Neuronal stem cell (in vitro differentiated cells): Measurements from ENCODE around the gene PM20D1.

ENCODE experiments used
- DNase-seq: peaks from one replicate; pipeline ENCODE4 v3.0.0-alpha.2; 2013; ENCODE audit warnings: low spot score
- H2AFZ ChIP-seq: one replicate; pipeline ENCODE4 v1.6.1; 2013; ENCODE audit warnings: mild to moderate bottlenecking, low read length, inconsistent platforms
- H2AK5ac ChIP-seq: 2 replicates; pipeline ENCODE4 v1.6.1; 2013; ENCODE audit warnings: low read depth, mild to moderate bottlenecking, inconsistent platforms, low read length, moderate library complexity, mixed read lengths
- H2BK120ac ChIP-seq: 2 replicates; pipeline ENCODE4 v1.6.1; 2013; ENCODE audit warnings: low read depth, mild to moderate bottlenecking, inconsistent platforms, low read length, moderate library complexity, mixed read lengths
- H2BK12ac ChIP-seq: one replicate; pipeline ENCODE4 v1.6.1; 2013; ENCODE audit warnings: low read length, inconsistent platforms
- H2BK15ac ChIP-seq: 2 replicates; pipeline ENCODE4 v1.6.1; 2013; ENCODE audit warnings: mild to moderate bottlenecking, low read length, inconsistent platforms, mixed read lengths
- H2BK5ac ChIP-seq: one replicate; pipeline ENCODE4 v1.6.1; 2013; ENCODE audit warnings: inconsistent platforms, mild to moderate bottlenecking, low read length, moderate library complexity
- H3K14ac ChIP-seq: one replicate; pipeline ENCODE4 v1.6.1; 2013; ENCODE audit warnings: low read length, inconsistent platforms
- H3K18ac ChIP-seq: 2 replicates; pipeline ENCODE4 v1.6.1; 2013; ENCODE audit warnings: low read length, inconsistent platforms
- H3K23ac ChIP-seq: 2 replicates; pipeline ENCODE4 v1.6.1; 2013; ENCODE audit warnings: low read depth, mild to moderate bottlenecking, mixed read lengths, low read length, inconsistent platforms; ENCODE audit not compliant: poor library complexity
- H3K27ac ChIP-seq: replicated peaks from 3 replicates; pipeline ENCODE4 v1.5.1; 2013; ENCODE audit warnings: low read length, inconsistent platforms
- H3K27me3 ChIP-seq, 3 experiments: 2 replicates each; pipeline ENCODE4 v1.6.1; 2013; ENCODE audit warnings: low read length in 3 of 3, mild to moderate bottlenecking in 2 of 3, inconsistent platforms in 1 of 3, low read depth in 1 of 3, mixed read lengths in 1 of 3, moderate library complexity in 1 of 3; ENCODE audit not compliant: control insufficient read depth in 3 of 3, insufficient read depth in 3 of 3
- H3K36me3 ChIP-seq, 2 donors: replicated peaks in 1 of 2; 2 replicates each; pipeline ENCODE4 v1.6.1; 2013; ENCODE audit warnings: low read length in 2 of 2; ENCODE audit not compliant: control insufficient read depth in 2 of 2, insufficient read depth in 2 of 2
- H3K4ac ChIP-seq: 2 replicates; pipeline ENCODE4 v1.6.1; 2013; ENCODE audit warnings: inconsistent platforms, mild to moderate bottlenecking, low read length, moderate library complexity
- H3K4me1 ChIP-seq, 2 donors: 1 replicate in 1 of 2; 2 replicates in 1 of 2; pipeline ENCODE4 v1.6.1; 2013; ENCODE audit warnings: low read length in 2 of 2, low read depth in 1 of 2; ENCODE audit not compliant: control insufficient read depth in 2 of 2, insufficient read depth in 1 of 2
- H3K4me2 ChIP-seq: one replicate; pipeline ENCODE4 v1.6.1; 2013; ENCODE audit warnings: mild to moderate bottlenecking, low read length, inconsistent platforms; ENCODE audit not compliant: insufficient read depth, poor library complexity, severe bottlenecking
- H3K4me3 ChIP-seq, 2 donors: 2 replicates each; pipeline ENCODE4 v1.5.1; 2013; ENCODE audit warnings: low read length in 2 of 2, mild to moderate bottlenecking in 2 of 2, inconsistent platforms in 1 of 2, moderate library complexity in 1 of 2
- H3K79me1 ChIP-seq: one replicate; pipeline ENCODE4 v1.6.1; 2013; ENCODE audit warnings: low read depth, mild to moderate bottlenecking, inconsistent platforms, low read length, moderate library complexity
- H3K9ac ChIP-seq: one replicate; pipeline ENCODE4 v1.6.1; 2013; ENCODE audit warnings: mild to moderate bottlenecking, low read depth, low read length, inconsistent platforms; ENCODE audit not compliant: poor library complexity
- H3K9me3 ChIP-seq, 2 donors: replicated peaks in 1 of 2; 2 replicates each; pipeline versions ENCODE3 to v1.6.1; 2013; ENCODE audit warnings: low read length in 2 of 2, mild to moderate bottlenecking in 2 of 2, inconsistent platforms in 1 of 2, low read depth in 1 of 2, mixed read lengths in 1 of 2, moderate library complexity in 1 of 2; ENCODE audit not compliant: control insufficient read depth in 2 of 2, insufficient read depth in 1 of 2
- H4K8ac ChIP-seq: one replicate; pipeline ENCODE4 v1.6.1; 2013; ENCODE audit warnings: low read depth, mild to moderate bottlenecking, inconsistent platforms, low read length, moderate library complexity
- H4K91ac ChIP-seq: one replicate; pipeline ENCODE4 v1.6.1; 2013; ENCODE audit warnings: low read length, low read depth, mild to moderate bottlenecking, inconsistent platforms; ENCODE audit not compliant: poor library complexity
- WGBS, 2 donors: extraction: QIAGEN DNeasy Blood & Tissue Kit; methylation state at CpG; one replicate each; pipeline ENCODE4 v1.1.7; 2013; ENCODE audit warnings: missing lambda C conversion rate in 2 of 2, mixed read lengths in 1 of 2; ENCODE audit not compliant: insufficient read length in 2 of 2, insufficient replicate concordance in 1 of 2; ENCODE audit errors: extremely low coverage in 2 of 2; 5-methylcytosine and 5-hydroxymethylcytosine counted together

PM20D1 gene

GRCh38 chr1:205797168-205797567 lies 52.8 kb downstream of the PM20D1 start:
- H3K36me3 ChIP-seq: peaks cover 32 to 77% of the 10 kb centered on the region in 2 donors
- H2AK5ac ChIP-seq: no peak overlapping the region
- no peak overlapping the region for H2BK12ac ChIP-seq
- no peak overlapping the region for H3K4me2 ChIP-seq
- WGBS, 2 donors: no CpG with 5 or more reads among the region's 2 CpGs
- no peak overlapping the region for H3K18ac ChIP-seq
- H3K27me3 ChIP-seq: no peaks in the 10 kb centered on the region
- H2BK120ac ChIP-seq: no peak overlapping the region
- peaks cover 0 to 9% of the 10 kb centered on the region in 2 donors for H3K4me1 ChIP-seq
- H3K9me3 ChIP-seq: no peaks in the 10 kb centered on the region
- H3K14ac ChIP-seq: no peak overlapping the region
- H4K91ac ChIP-seq: no peak overlapping the region
- no peak overlapping the region for H2BK15ac ChIP-seq
- no peak overlapping the region for H2BK5ac ChIP-seq
- no peak overlapping the region for H3K27ac ChIP-seq
- H3K4ac ChIP-seq: no peak overlapping the region
- no peak overlapping the region for H2AFZ ChIP-seq
- H3K79me1 ChIP-seq: no peaks in the 10 kb centered on the region
- H3K23ac ChIP-seq: no peak overlapping the region
- H3K4me3 ChIP-seq: no peak overlapping the region
- H3K9ac ChIP-seq: no peak overlapping the region
- H4K8ac ChIP-seq: no peak overlapping the region
- DNase-seq: no peak

GRCh38 chr1:205794011-205794730 lies 55.8 kb downstream of the PM20D1 start:
- peaks cover 0 to 11% of the 10 kb centered on the region in 2 donors for H3K4me1 ChIP-seq
- no peak overlapping the region for H2BK15ac ChIP-seq
- H3K14ac ChIP-seq: no peak overlapping the region
- peaks cover 32 to 90% of the 10 kb centered on the region in 2 donors for H3K36me3 ChIP-seq
- no peaks in the 10 kb centered on the region for H3K9me3 ChIP-seq
- no peak overlapping the region for H3K23ac ChIP-seq
- no peak overlapping the region for H3K9ac ChIP-seq
- H3K4me2 ChIP-seq: no peak overlapping the region
- no peak overlapping the region for H3K27ac ChIP-seq
- WGBS, 2 donors: no CpG with 5 or more reads among the region's 5 CpGs
- H4K8ac ChIP-seq: no peak overlapping the region
- no peak overlapping the region for H2BK5ac ChIP-seq
- no peak overlapping the region for H3K18ac ChIP-seq
- no peak overlapping the region for H3K4ac ChIP-seq
- no peak overlapping the region for H2BK12ac ChIP-seq
- H2AK5ac ChIP-seq: no peak overlapping the region
- H2BK120ac ChIP-seq: no peak overlapping the region
- no peaks in the 10 kb centered on the region for H3K27me3 ChIP-seq
- H3K4me3 ChIP-seq: no peak overlapping the region
- no peak overlapping the region for H4K91ac ChIP-seq
- no peaks in the 10 kb centered on the region for H3K79me1 ChIP-seq
- no peak for DNase-seq
- no peak overlapping the region for H2AFZ ChIP-seq

- H2AFZ ChIP-seq: no peak overlapping the region
- no peak overlapping the region for H2BK5ac ChIP-seq
- peak overlapping the region; percentile 31 for H4K91ac ChIP-seq
- no peak overlapping the region for H3K27ac ChIP-seq
- no peak overlapping the region for H3K14ac ChIP-seq
- no peak overlapping the region for H3K4me3 ChIP-seq
- peaks cover 25 to 79% of the 10 kb centered on the region in 2 donors for H3K36me3 ChIP-seq
- no peak overlapping the region for H2BK15ac ChIP-seq
- H2BK120ac ChIP-seq: no peak overlapping the region
- H3K27me3 ChIP-seq: no peaks in the 10 kb centered on the region
- no peaks in the 10 kb centered on the region for H3K79me1 ChIP-seq
- no peak overlapping the region for H3K4ac ChIP-seq
- no peak overlapping the region for H2AK5ac ChIP-seq
- H3K4me1 ChIP-seq: peaks cover 0 to 11% of the 10 kb centered on the region in 2 donors
- H3K23ac ChIP-seq: no peak overlapping the region
- H3K9ac ChIP-seq: no peak overlapping the region
- no peak overlapping the region for H3K4me2 ChIP-seq
- H4K8ac ChIP-seq: no peak overlapping the region
- no peak overlapping the region for H2BK12ac ChIP-seq
- no peaks in the 10 kb centered on the region for H3K9me3 ChIP-seq
- no CpG with 5 or more reads among the region's 6 CpGs for WGBS, 2 donors
- no peak overlapping the region for H3K18ac ChIP-seq
- DNase-seq: no peak
These were observed 56.8 kb downstream of the PM20D1 start for GRCh38 chr1:205792961-205793673.

- H4K8ac ChIP-seq: no peak overlapping the region
- H3K27ac ChIP-seq: no peak overlapping the region
These were observed 57.5 kb downstream of the PM20D1 start for GRCh38 chr1:205792481-205792881.

More at GRCh38 chr1:205792481-205792881, 57.5 kb downstream of the PM20D1 start:
- H3K79me1 ChIP-seq: no peaks in the 10 kb centered on the region
- H3K4me2 ChIP-seq: no peak overlapping the region
- H3K9ac ChIP-seq: no peak overlapping the region
- H2BK15ac ChIP-seq: no peak overlapping the region
- H3K9me3 ChIP-seq: no peaks in the 10 kb centered on the region
- no peak overlapping the region for H3K4ac ChIP-seq
- no peak overlapping the region for H2AK5ac ChIP-seq
- peaks cover 0 to 11% of the 10 kb centered on the region in 2 donors for H3K4me1 ChIP-seq
- H3K36me3 ChIP-seq: peaks cover 25 to 73% of the 10 kb centered on the region in 2 donors
- DNase-seq: no peak
- no peak overlapping the region for H2BK120ac ChIP-seq
- H3K27me3 ChIP-seq: no peaks in the 10 kb centered on the region
- no peak overlapping the region for H2BK5ac ChIP-seq
- H2AFZ ChIP-seq: no peak overlapping the region
- no CpG with 5 or more reads among the region's 8 CpGs for WGBS, 2 donors
- no peak overlapping the region for H4K91ac ChIP-seq
- H3K23ac ChIP-seq: no peak overlapping the region
- no peak overlapping the region for H3K18ac ChIP-seq
- no peak overlapping the region for H2BK12ac ChIP-seq
- no peak overlapping the region for H3K4me3 ChIP-seq
- H3K14ac ChIP-seq: no peak overlapping the region
